ENCODE data around the gene GDAP2.

GDAP2 gene

DNA sequence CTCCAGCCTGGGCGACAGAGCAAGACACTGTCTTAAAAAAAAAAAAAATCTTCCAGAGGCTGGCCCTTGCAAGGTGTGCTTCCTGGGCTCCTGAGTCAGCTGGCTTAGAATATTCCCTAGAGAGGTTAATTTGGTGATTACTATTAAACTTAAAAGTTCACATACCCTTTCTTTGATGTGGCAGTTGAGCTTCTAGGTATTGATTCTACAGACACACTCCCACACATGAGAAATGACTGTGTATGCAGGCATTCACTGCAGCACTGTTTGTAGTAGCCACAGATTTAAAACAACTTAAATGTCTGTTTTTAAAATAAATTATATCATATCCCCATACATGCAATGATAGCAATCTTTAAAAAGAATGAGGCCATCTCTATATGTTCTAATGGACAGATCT lies 93.4 kb downstream of the GDAP2 start:
- no peak for DNase-seq

DNA sequence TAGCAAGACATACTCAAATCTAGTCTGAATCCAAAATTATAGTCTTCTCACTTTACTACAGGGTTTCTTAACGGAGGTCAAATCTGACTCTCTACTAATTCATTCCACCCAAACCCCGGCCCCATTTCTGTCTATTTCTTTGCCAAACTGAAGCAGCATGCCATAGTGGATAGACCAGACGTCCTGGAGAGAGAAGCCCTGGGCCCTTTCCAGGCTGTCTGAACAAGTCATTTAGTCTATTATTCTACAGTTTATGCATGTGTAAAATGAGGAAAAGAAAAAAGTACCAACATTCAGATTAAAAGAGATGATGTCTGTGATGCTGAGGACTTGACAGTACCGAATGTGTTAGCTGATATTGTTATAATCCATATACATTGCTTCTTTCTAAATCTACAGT lies 95.0 kb downstream of the GDAP2 start:
- DNase-seq, result no peak

DNA sequence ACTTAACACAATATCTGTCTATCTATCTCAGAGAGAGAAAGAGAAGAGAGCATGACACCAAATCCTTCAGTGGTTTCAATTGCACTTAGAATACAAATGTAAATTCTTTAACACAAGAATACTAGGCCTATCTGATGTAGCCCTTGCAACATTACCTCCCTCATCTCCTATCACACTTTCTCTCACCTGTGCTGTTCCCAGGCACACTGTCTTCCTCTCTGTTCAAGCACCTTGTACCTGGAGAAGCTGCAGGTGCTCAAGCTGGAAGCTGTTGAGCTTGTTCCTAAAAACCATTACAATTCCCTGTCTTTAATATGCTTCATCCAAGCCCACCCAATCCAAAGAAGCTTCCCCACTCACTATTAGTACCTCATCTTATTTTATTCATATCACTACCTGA lies 97.0 kb downstream of the GDAP2 start:
- no peak for DNase-seq

DNA sequence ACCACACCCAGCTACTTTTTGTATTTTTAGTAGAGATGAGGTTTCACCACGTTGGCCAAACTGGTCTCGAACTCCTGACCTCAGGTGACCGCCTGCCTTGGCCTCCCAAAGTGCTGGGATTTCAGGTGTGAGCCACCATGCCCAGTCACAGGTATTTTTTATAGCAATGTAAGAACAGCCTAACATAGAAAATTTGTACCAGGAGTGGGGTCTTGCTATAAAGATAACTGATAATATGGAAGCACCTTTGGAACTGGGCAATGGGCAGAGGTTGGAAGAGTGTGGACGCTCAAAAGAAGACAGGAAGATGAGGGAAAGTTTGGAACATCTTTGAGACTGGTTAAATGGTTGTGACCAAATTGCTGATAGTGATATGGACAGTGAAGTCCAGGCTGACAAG lies 99.2 kb downstream of the GDAP2 start:
- DNase-seq, result no peak

DNA sequence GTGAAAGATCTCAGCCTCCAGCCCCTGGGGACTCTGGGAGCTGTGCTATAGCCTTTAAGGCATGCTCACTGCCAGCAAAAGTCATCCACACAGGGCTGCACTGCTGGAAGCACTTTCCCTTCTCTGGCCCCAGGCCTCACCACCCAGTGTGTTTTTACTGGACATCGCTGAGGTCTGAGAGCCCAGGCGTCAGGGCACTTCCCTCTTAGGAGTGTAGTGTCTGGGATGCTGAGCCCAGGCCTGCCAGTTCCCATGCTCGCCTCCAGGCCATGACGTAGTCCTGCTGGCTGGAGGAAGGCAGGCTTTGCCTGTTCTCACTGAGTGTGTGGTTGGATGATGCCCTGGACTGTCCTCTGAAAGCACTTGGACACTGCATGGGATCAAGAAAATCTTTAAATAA lies 101.2 kb downstream of the GDAP2 start:
- no peak for DNase-seq

GRCh38 chr1:117826540-117827078 lies 102.8 kb downstream of the GDAP2 start:
- DNase-seq, result no peak

GRCh38 chr1:117826119-117826518 lies 103.3 kb downstream of the GDAP2 start:
- no peak for DNase-seq

GRCh38 chr1:117825414-117825813 lies 104.0 kb downstream of the GDAP2 start:
- no peak for DNase-seq

DNA sequence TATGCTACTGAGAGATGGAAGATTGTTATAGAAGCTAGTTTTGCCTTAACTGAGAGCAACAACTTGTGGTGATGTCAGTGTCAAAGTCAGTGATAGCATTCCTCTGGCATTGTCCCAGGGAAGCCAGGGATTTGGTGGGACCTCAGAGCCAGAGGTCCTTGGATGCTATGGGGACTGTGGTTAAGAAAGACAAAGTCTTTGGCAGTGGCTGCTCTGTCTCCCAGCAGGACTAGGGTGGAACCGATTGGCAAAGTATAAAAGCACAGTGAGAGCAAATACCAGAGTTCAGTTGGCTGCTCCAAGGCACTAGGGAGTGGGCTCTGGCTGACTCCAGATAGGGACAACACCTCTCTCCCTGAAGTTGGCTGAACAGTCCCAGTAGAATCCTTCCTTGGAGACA lies 104.8 kb downstream of the GDAP2 start:
- no peak for DNase-seq

- DNase-seq, result peak; percentile 45
Measured at GRCh38 chr1:117821774-117822482, 107.5 kb downstream of the GDAP2 start.

GRCh38 chr1:117821382-117821755 lies 108.1 kb downstream of the GDAP2 start:
- DNase-seq, result no peak

DNA sequence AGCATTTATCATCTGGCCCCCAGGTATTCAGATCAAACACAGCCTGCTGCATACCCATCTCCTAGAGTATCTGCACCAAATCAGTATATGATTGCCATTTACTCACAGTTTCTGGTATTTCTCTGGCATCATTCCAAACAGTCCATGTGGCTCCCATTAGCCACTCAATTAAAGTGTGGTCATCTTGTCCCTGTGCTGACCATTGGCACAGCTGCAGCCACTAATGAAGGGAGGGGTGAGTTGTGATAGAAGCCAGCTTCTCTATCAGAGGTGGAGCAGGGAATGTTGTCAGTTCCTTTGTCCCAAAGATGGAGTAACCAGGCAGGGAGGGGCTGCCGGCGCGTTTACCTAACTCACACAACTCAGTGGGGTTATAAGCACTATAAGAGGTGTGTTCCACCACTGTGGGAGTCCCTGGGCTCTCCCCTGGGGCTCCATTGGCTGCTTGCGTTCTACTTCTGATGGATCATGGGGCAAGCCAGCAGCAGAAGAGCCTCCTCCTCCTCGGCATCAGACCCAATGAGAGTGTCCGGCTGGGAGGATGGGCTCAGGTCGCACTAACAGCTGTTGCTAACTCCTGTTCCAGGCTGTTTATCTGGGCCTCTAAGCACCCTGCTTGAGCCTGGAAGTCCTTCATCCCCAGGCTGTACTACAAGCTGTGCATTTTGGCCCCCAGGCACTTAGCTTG lies 108.6 kb downstream of the GDAP2 start:
- peak; percentile 43 for DNase-seq

GRCh38 chr1:117820096-117820495 lies 109.3 kb downstream of the GDAP2 start:
- DNase-seq, result no peak

DNA sequence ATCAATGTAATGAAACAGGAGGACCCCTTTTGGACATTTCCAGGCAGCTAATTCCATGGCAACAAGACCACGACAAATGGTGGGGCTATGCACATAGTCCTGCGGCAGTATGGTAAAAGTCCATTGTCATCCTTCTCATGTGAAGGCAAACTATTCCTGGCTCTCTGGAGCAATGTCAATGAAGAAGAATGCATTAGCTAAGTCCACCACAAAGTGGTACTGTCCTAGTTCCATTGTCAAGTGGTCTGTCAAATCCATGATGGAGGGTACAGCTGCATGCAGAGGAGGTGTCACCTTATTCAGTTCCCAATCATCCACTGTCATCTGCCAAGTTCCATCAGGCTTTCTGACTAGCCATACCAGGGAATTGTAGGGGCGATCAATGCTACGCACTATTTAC lies 110.1 kb downstream of the GDAP2 start:
- DNase-seq, result no peak

DNA sequence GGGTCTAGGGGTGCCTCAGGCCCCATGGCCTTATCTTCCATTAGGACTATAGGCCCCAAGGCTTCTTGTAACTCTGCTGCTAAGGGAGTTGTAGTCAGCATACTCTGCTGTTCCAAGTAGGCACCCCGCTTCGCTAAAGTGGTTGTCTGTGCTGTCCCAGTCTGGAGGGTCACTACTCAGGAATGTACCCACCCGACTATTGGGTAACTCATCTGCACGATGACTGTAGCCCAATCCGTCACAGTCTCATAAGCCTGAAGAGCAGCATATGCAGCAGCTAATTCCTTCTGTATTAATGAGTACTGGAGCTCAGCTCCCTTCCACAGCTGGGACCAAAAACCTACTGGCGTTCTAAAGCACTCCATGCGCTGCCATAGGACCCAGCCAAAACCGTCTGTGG lies 111.0 kb downstream of the GDAP2 start:
- DNase-seq, result no peak

GRCh38 chr1:117817629-117818028 lies 111.8 kb downstream of the GDAP2 start:
- no peak for DNase-seq

- DNase-seq, result no peak
Measured at GRCh38 chr1:117815926-117816325, 113.5 kb downstream of the GDAP2 start.

DNA sequence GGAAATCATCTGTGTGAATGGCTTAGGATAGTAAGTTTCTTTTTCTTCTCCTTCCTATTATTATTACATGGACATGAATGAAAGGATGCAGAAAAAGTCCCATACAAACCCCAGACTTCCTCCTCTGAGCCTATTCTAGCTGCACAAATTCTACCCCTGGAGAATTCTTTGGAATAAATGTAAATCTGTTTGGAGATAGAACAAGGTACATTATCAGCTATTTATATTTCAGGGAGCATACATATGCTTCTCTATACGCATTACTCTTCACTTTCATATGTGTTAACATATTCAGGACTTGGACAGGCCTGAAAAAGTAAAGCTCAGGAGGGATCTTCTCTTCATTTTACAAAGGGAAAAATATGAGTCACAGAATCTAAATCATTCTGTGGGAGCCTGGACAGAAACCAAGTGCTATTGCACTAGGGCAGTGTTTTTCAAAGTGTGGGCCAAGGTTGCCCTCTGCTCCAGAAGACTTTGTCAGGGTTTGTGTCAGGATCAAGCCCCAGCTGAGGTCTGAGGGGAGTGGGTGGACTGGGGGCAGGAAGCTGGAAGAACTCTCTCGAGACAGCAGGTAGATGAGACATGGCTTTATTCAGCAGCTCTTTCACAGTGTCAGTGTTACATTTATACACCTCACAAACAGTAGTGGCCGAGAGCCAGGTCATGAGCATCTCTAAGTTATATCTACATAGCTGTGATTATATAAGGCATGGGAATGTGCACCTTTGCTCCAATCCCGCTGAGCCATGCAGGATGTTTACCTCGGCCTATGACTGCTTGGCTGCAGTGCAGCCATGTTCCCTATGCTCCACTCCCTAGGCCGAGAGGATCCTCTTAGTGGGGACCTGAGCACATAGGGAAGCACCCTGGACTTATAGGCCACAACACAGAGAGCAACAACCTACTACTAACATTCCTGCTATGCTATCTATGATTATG lies 114.3 kb downstream of the GDAP2 start:
- no peak for DNase-seq
